Activated CD4-positive, alpha-beta T cell treated with anti-CD3 and anti-CD28 coated beads for 36 hours (primary cell): Measurements from ENCODE around the gene SREBF1. TPM values are rescaled to one million over a fixed set of nuclear protein-coding genes. Genes with fewer than 3 reads are reported as not detected.

Source experiments
- ATAC-seq: fragments of 200-7000 bp; cut with Tn5 transposase; one replicate; pipeline ENCODE4 v1.10.0; 2021; ENCODE audit warnings: mild to moderate bottlenecking, moderate library complexity
- CTCF ChIA-PET: fragments of 350-600 bp; sonication (Branson Sonifier 250); formaldehyde crosslinking; loops from one replicate; lab custom pipeline; 2021; ENCODE audit warnings: antibody characterized with exemption; lab: Charles Lee
- POLR2A ChIA-PET: fragments of 350-600 bp; sonication (Branson Sonifier 250); formaldehyde crosslinking; loops from one replicate; lab custom pipeline; 2021; ENCODE audit warnings: antibody characterized with exemption, inconsistent platforms; lab: Charles Lee
- DNase-seq: peaks from one replicate; pipeline ENCODE4 v3.0.0-alpha.2; 2020
- H3K27ac Mint-ChIP-seq: one replicate; pipeline ENCODE4 v1.8.0; 2021; ENCODE audit warnings: mixed read lengths
- H3K27me3 Mint-ChIP-seq: one replicate; pipeline ENCODE4 v1.8.0; 2021; ENCODE audit warnings: mixed read lengths
- H3K36me3 Mint-ChIP-seq: one replicate; pipeline ENCODE4 v1.8.0; 2021; ENCODE audit warnings: low read depth, mixed read lengths
- H3K4me1 Mint-ChIP-seq: one replicate; pipeline ENCODE4 v1.8.0; 2021; ENCODE audit warnings: mixed read lengths
- H3K4me3 Mint-ChIP-seq: one replicate; pipeline ENCODE4 v1.8.0; 2021; ENCODE audit warnings: mild to moderate bottlenecking, moderate library complexity, mixed read lengths
- H3K9me3 Mint-ChIP-seq: one replicate; pipeline ENCODE4 v1.8.0; 2021; ENCODE audit warnings: low read depth, mixed read lengths
- intact Hi-C, 2 experiments: fragments of 100-400 bp; cut with DNase I in 1 of 2; cut with micrococcal nuclease in 1 of 2; formaldehyde crosslinking; loops; one replicate each; pipeline versions ENCODE4 v1.14.2 to v1.15.1; 2022 to 2024; cut with DNase I, micrococcal nuclease
- total RNA-seq, 2 experiments: library from RNA; stranded (reverse); gene quantifications; one replicate each; pipeline ENCODE4 v1.2.3, GENCODE V29; 2021

SREBF1 gene
- total RNA-seq, 2 experiments from 2014 or later, result 87.6 to 97.2 TPM

DNA sequence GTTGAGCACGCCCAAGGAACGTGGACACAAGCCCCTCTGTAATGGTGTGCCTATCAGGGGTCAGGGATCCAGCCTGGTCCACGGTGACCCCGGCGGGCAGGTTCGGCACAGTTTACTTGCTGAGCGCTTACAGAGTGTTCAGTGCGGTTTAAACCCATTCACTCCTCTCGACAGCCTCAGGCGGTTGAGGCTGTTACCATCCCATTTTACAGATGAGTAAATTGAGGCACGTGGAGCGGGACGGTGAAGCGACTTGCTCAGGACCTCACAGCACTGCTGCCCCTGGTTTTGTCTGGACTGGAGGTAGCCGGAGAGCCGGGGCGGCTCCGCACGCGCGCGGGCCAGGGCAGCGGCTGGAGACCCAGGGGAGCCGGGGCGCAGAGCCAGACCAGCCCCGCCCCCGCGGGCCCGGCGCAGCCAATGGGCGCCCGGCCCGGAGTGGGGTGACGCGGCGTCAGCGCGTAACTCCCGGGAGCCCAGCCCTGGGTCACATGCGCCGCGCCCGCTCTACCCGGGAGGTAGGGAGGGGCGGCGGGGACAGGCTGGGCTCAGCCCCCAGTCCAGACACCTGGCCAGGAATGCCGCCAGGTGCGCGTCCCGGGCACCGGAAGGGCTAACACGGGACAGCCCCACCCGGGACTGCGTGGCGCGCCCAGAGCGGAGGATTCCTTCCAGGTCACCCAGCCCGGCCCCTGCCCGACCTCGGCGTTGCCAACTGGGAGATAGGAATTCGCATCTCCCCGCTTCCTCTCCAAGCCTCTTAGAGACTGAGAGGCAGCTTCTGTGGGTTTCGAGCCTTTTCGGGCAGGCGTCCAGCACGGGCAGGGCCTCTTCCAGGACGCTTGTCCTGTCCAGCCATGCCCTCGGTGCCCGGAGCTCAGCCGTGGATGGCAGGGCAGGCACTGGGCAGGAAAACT lies 3.3 kb upstream of the SREBF1 start:
- peaks cover 47% of the 10 kb centered on the region for H3K4me1 Mint-ChIP-seq
- ChIA-PET CTCF (interaction anchor here (0.5 to 2.1 kb wide), 7 partner anchors 10 to 120 kb away, joined by 3 to 13 read pairs (median 3); no protein-coding TSS in a partner anchor), POLR2A (interaction anchor here (0.7 to 2.6 kb wide), 5 partner anchors 9 to 20 kb away, joined by 3 to 25 read pairs (median 6); no protein-coding TSS in a partner anchor)
- intact Hi-C loops, result loop anchor here (1.0 to 5.0 kb wide), 4 partner anchors 9 to 798 kb away; partner anchors contain the start of genes MPRIP (in 1 of the 2) and RAI1 (in 1 of the 2)
- peak overlapping the region; percentile 87 for H3K27ac Mint-ChIP-seq
- peak; percentile 89 for DNase-seq
- H3K27me3 Mint-ChIP-seq, result no peaks in the 10 kb centered on the region
- peak overlapping the region; percentile 77 for H3K4me3 Mint-ChIP-seq
- peak; percentile 67 for ATAC-seq
- peaks cover 11% of the 10 kb centered on the region for H3K36me3 Mint-ChIP-seq
- H3K9me3 Mint-ChIP-seq, result no peaks in the 10 kb centered on the region

- no peaks in the 10 kb centered on the region for H3K9me3 Mint-ChIP-seq
- CTCF ChIA-PET, result interaction anchor here (0.6 to 2.1 kb wide), 8 partner anchors 10 to 1333 kb away, joined by 3 to 13 read pairs (median 4); no protein-coding TSS in a partner anchor
Observed at GRCh38 chr17:17837966-17838962, 1.5 kb upstream of the SREBF1 start.

GRCh38 chr17:17837380-17837821 lies 615 bp upstream of the SREBF1 start:
- no peaks in the 10 kb centered on the region for H3K9me3 Mint-ChIP-seq
- intact Hi-C loops, result loop anchor here (1.0 to 5.0 kb wide), 5 partner anchors 85 to 795 kb away; partner anchors contain the start of genes COPS3 (in 1 of the 2), MPRIP (in 1 of the 2) and RAI1 (in 1 of the 2)
- H3K36me3 Mint-ChIP-seq, result peaks cover 31% of the 10 kb centered on the region
- H3K27ac Mint-ChIP-seq, result peak overlapping the region; percentile 98
- ATAC-seq, result no peak
- no peaks in the 10 kb centered on the region for H3K27me3 Mint-ChIP-seq
- DNase-seq, result peak; percentile 40
- CTCF ChIA-PET, result interaction anchor here (0.6 to 2.7 kb wide), 8 partner anchors 11 to 1484 kb away, joined by 3 to 16 read pairs (median 4); no protein-coding TSS in a partner anchor
- POLR2A ChIA-PET, result interaction anchor here (0.9 to 2.6 kb wide), 4 partner anchors 9 to 341 kb away, joined by 3 to 25 read pairs (median 6); partner anchors contain the start of gene RASD1
- peaks cover 66% of the 10 kb centered on the region for H3K4me1 Mint-ChIP-seq
- H3K4me3 Mint-ChIP-seq, result peak overlapping the region; percentile 94

More at GRCh38 chr17:17837966-17838962, 1.5 kb upstream of the SREBF1 start:
- H3K36me3 Mint-ChIP-seq, result peaks cover 28% of the 10 kb centered on the region
- intact Hi-C loops, result loop anchor here (1.0 to 5.0 kb wide), 5 partner anchors 86 to 796 kb away; partner anchors contain the start of genes COPS3 (in 1 of the 2), MPRIP (in 1 of the 2) and RAI1 (in 1 of the 2)
- DNase-seq (no peak), ATAC-seq (no peak)
- peak overlapping the region; percentile 98 for H3K27ac Mint-ChIP-seq
- peaks cover 64% of the 10 kb centered on the region for H3K4me1 Mint-ChIP-seq
- peak overlapping the region; percentile 77 for H3K4me3 Mint-ChIP-seq
- POLR2A ChIA-PET, result interaction anchor here (0.7 to 2.6 kb wide), 7 partner anchors 8 to 342 kb away, joined by 3 to 25 read pairs (median 4); partner anchors contain the start of gene RASD1
- no peaks in the 10 kb centered on the region for H3K27me3 Mint-ChIP-seq

DNA sequence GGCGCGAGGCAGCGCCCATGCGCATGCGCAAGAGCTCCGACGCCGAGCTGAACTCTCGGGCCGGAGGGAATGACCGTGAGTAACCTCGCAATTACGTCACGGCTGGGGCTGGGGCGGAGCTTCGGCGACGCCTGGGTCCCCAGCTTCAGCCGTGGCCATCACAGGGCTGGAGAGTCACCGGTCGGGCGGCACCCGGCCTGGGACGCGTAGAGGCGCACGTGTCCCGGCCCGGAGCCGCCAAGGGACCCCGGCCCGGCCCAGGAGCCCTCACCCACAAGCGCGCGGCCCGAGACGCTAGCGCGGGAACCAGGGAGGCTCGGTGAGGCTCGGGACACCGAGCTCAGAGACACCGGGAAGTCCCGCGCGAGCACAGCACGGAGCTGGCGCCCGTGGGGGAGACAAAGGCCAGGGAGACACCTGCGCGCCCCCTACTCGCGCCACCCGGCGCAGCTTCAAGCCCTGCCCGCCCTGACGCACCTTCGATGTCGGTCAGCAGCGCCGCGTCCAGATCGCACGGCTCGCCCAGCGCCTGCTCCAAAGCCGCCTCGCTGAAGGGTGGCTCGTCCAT lies 452 bp downstream of the SREBF1 start:
- Mint-ChIP-seq H3K4me3 (peak overlapping the region; percentile 94), H3K27me3 (no peaks in the 10 kb centered on the region), H3K36me3 (peaks cover 36% of the 10 kb centered on the region), H3K9me3 (no peaks in the 10 kb centered on the region), H3K4me1 (peaks cover 74% of the 10 kb centered on the region), H3K27ac (peak overlapping the region; percentile 98)
- intact Hi-C loops, result loop anchor here (1.0 to 5.0 kb wide), 13 partner anchors 12 to 794 kb away; partner anchors contain the start of genes ALKBH5 (in 1 of the 2), ATPAF2 (in 1 of the 2), COPS3 (in 1 of the 2) and DRG2 (in 1 of the 2)
- peak; percentile 74 for ATAC-seq
- ChIA-PET POLR2A (interaction anchor here (0.6 to 1.9 kb wide), 14 partner anchors 9 to 154 kb away, joined by 3 to 31 read pairs (median 6); partner anchors contain the start of genes DRC3 and TOM1L2), CTCF (interaction anchor here (0.6 to 2.7 kb wide), 9 partner anchors 13 to 153 kb away, joined by 3 to 16 read pairs (median 4); no protein-coding TSS in a partner anchor)
- DNase-seq, result peak; percentile 99

DNA sequence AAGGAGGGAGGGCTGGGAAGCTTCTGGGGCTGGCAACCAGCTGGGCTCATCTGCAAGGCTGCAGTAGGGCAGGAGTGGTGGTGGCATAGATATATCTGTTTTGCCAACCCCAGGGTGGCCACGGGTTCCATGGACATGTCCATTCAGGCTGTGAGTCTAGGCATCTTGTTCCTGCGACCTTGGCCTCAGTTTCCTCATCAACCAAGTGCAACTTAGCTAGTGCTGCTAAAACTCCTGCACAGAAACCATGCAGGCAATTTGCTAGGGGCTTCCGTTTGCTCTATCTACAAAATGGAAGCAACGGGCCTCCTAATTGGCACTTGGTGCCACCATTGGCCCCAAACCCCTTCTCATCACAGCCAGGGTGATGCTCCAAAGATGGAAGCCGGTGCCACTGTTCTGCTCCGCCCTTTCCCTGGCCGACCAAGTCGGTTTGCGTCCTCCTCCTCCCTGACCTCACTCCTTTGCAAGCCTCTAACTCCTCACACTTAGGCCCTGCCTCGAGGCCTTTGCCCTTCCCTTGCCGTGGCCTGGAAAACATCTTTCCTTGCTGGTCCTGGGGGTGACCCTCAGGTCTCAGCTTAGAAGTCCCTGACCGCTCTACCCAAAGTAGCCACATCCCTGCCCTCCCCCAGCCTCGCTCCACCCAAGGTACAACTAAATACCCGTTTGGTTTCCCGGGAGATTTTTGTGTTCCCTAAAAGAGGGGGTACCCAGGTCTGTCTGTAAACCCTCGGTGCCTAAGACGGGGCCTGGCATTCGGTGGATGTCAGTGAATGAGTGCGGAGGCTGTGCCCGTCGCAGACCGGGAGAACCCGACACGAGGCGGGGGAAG lies 1.2 kb downstream of the SREBF1 start:
- CTCF ChIA-PET, result interaction anchor here (0.7 to 2.7 kb wide), 6 partner anchors 14 to 83 kb away, joined by 3 to 16 read pairs (median 6); no protein-coding TSS in a partner anchor
- Mint-ChIP-seq H3K36me3 (peaks cover 39% of the 10 kb centered on the region), H3K9me3 (no peaks in the 10 kb centered on the region), H3K27me3 (no peaks in the 10 kb centered on the region), H3K4me3 (peak overlapping the region; percentile 94), H3K27ac (peak overlapping the region; percentile 98), H3K4me1 (peaks cover 71% of the 10 kb centered on the region)
- DNase-seq (peak; percentile 50), ATAC-seq (no peak)
- intact Hi-C loops, result loop anchor here (1.0 to 5.0 kb wide), 13 partner anchors 11 to 793 kb away; partner anchors contain the start of genes ALKBH5 (in 1 of the 2), ATPAF2 (in 1 of the 2), COPS3 (in 1 of the 2) and DRG2 (in 1 of the 2)
- POLR2A ChIA-PET, result interaction anchor here (0.7 to 1.9 kb wide), 12 partner anchors 8 to 154 kb away, joined by 3 to 31 read pairs (median 6); partner anchors contain the start of genes DRC3 and TOM1L2

DNA sequence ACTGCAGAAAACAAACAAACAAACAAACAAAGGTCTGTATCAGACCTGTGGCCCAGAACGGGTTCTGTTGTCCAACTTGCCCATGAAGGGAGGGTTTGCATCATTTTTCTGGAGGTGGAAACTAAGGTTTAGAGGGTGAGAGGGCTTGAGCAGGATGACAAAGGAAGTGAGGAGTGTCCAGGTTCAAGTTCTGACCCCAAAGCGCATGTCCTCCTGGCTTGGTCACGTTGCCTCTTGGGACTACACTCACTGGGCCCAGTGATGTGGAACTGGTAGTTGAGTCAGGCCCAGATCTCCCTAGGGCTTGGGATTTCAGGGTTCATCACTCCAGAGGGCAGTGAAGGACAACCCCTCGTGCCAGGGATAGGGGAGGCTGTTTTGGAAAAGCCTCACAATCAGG lies 1.8 kb downstream of the SREBF1 start:
- ATAC-seq (no peak), DNase-seq (no peak)
- intact Hi-C loops, result loop anchor here (5.0 kb wide), 3 partner anchors 83 to 793 kb away; partner anchors contain the start of genes MPRIP (in 1 of the 2) and RAI1 (in 1 of the 2)
- H3K4me1 Mint-ChIP-seq, result peaks cover 70% of the 10 kb centered on the region
- ChIA-PET CTCF (interaction anchor here (0.6 to 2.7 kb wide), 4 partner anchors 12 to 153 kb away, joined by 4 to 16 read pairs (median 7); no protein-coding TSS in a partner anchor), POLR2A (interaction anchor here (1.3 to 1.9 kb wide), 2 partner anchors 10 to 15 kb away, joined by 4 to 9 read pairs; no protein-coding TSS in a partner anchor)
- peak overlapping the region; percentile 94 for H3K4me3 Mint-ChIP-seq
- peak overlapping the region; percentile 98 for H3K27ac Mint-ChIP-seq
- no peaks in the 10 kb centered on the region for H3K27me3 Mint-ChIP-seq
- H3K9me3 Mint-ChIP-seq, result no peaks in the 10 kb centered on the region
- peaks cover 39% of the 10 kb centered on the region for H3K36me3 Mint-ChIP-seq

- Mint-ChIP-seq H3K4me3 (peak overlapping the region; percentile 94), H3K27ac (peak overlapping the region; percentile 98), H3K9me3 (no peaks in the 10 kb centered on the region), H3K36me3 (peaks cover 39% of the 10 kb centered on the region), H3K27me3 (no peaks in the 10 kb centered on the region), H3K4me1 (peaks cover 64% of the 10 kb centered on the region)
- ChIA-PET CTCF (interaction anchor here (0.9 to 1.7 kb wide), 6 partner anchors 10 to 152 kb away, joined by 3 to 9 read pairs (median 4); no protein-coding TSS in a partner anchor), POLR2A (interaction anchor here (0.6 to 1.9 kb wide), 3 partner anchors 9 to 45 kb away, joined by 3 to 9 read pairs (median 4); no protein-coding TSS in a partner anchor)
- no peak for ATAC-seq
- intact Hi-C loops, result no loop called here
- no peak for DNase-seq
Observed at GRCh38 chr17:17833658-17834357, 3.0 kb downstream of the SREBF1 start.

GRCh38 chr17:17832032-17832363 lies 4.8 kb downstream of the SREBF1 start:
- Mint-ChIP-seq H3K4me3 (no peak overlapping the region), H3K36me3 (peaks cover 39% of the 10 kb centered on the region), H3K4me1 (peaks cover 61% of the 10 kb centered on the region), H3K9me3 (no peaks in the 10 kb centered on the region), H3K27me3 (no peaks in the 10 kb centered on the region), H3K27ac (no peak overlapping the region)
- DNase-seq (no peak), ATAC-seq (no peak)
- intact Hi-C loops, result no loop called here
- POLR2A ChIA-PET, result interaction anchor here (0.6 to 1.2 kb wide), 2 partner anchors 11 to 23 kb away, joined by 3 to 4 read pairs; no protein-coding TSS in a partner anchor
- CTCF ChIA-PET, result no interaction called here
